Activated naive CD8-positive, alpha-beta T cell treated with anti-CD3 and anti-CD28 coated beads, Interleukin-2, amount 50 U/mL, for 24 hours (primary cell): ENCODE measurements around the gene COX20.
"Not testable (repeated sequence)": the region's sequence is repeated elsewhere in the genome, so short reads cannot be mapped to it uniquely, and the experiment has no call there.

Experiments used
- ATAC-seq: fragments of 150-1000 bp; cut with Tn5 transposase; one replicate; pipeline ENCODE4 v1.10.0; 2021
- DNase-seq: peaks from one replicate; pipeline ENCODE4 v3.0.0; 2021
- H3K27ac Mint-ChIP-seq: one replicate; pipeline ENCODE4 v1.8.0; 2021; ENCODE audit warnings: mild to moderate bottlenecking, mixed read lengths
- H3K27me3 Mint-ChIP-seq: one replicate; pipeline ENCODE4 v1.8.0; 2021; ENCODE audit warnings: mixed read lengths
- H3K36me3 Mint-ChIP-seq: one replicate; pipeline ENCODE4 v1.8.0; 2021; ENCODE audit warnings: low read depth, mixed read lengths
- H3K4me1 Mint-ChIP-seq: one replicate; pipeline ENCODE4 v1.8.0; 2021; ENCODE audit warnings: mixed read lengths
- H3K4me3 Mint-ChIP-seq: one replicate; pipeline ENCODE4 v1.8.0; 2021; ENCODE audit warnings: mild to moderate bottlenecking, moderate library complexity, mixed read lengths
- H3K9me3 Mint-ChIP-seq: one replicate; pipeline ENCODE4 v1.8.0; 2021; ENCODE audit warnings: mixed read lengths

The COX20 gene

DNA sequence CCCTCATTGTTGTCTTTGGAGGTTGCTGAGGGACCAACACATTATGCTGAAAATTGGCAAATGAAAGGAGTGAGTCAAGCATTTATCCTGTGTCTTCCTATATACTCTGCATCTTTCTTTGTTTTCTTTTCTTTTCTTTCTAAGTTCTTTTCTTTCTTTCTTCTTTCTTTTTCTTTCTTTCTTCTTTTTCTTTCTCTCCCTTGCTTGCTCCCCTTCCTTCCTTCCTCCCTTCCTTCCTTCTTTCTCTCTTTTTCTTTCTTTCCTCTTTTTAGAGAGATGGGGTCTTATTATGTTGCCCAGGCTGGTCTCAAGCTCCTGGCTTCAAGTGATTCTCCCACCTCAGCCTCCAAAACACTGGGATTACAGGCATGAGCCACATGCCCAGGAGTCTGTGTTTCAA, 28.3 kb upstream of the COX20 start:
- ATAC-seq (no peak), DNase-seq (no peak)
- H3K27ac Mint-ChIP-seq: no peak overlapping the region
- no peaks in the 10 kb centered on the region for H3K9me3 Mint-ChIP-seq
- H3K27me3 Mint-ChIP-seq: peaks cover 3% of the 10 kb centered on the region
- no peaks in the 10 kb centered on the region for H3K36me3 Mint-ChIP-seq
- H3K4me3 Mint-ChIP-seq: no peak overlapping the region
- H3K4me1 Mint-ChIP-seq: no peaks in the 10 kb centered on the region

DNA sequence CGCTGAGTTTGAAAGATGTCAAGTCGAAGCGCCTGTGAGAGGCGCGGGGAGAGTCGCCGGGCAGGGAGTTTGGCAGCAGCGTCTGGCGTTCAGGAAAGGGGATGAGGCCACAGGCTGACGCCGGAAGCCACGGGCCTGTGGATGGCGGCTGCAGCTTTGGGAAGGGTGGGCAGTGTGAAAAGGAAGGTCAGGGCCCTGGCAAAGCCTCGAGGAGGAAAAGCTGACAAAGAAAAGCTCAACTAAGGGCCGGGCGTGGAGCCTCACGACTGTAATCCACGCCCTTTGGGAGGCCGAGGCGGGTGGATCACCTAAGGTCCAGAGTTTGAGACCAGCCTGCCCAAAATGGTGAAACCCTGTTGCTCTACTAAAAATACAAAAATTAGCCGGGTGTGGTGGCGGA, 25.2 kb upstream of the COX20 start:
- H3K4me1 Mint-ChIP-seq: peaks cover 12% of the 10 kb centered on the region
- ATAC-seq (no peak), DNase-seq (no peak)
- no peak overlapping the region for H3K4me3 Mint-ChIP-seq
- peaks cover 4% of the 10 kb centered on the region for H3K27me3 Mint-ChIP-seq
- no peaks in the 10 kb centered on the region for H3K36me3 Mint-ChIP-seq
- no peaks in the 10 kb centered on the region for H3K9me3 Mint-ChIP-seq
- no peak overlapping the region for H3K27ac Mint-ChIP-seq

DNA sequence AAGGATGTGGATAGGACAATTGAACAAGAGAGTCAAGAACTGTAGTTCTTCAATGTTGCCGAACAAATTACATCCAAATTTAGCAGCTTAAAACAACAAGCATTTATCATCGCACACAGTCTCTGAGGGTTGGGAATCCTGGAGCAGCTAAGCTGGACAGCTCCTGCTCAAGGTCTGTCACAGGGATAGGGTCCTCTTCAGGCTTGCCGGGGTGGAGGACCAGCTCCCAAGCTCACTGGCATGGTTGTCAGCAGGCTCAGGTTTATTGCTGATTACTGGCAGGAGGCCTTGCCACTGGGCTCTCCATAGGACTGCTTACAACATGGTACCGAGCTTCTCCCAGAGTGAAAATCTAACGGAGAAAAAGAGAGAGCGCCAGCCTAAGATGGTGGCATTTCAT, 22.1 kb upstream of the COX20 start:
- Mint-ChIP-seq H3K4me1 (peaks cover 18% of the 10 kb centered on the region), H3K27ac (no peak overlapping the region), H3K27me3 (peaks cover 7% of the 10 kb centered on the region), H3K9me3 (no peaks in the 10 kb centered on the region), H3K4me3 (no peak overlapping the region), H3K36me3 (no peaks in the 10 kb centered on the region)
- ATAC-seq (no peak), DNase-seq (no peak)

GRCh38 chr1:244815600-244816099, 19.8 kb upstream of the COX20 start:
- no peaks in the 10 kb centered on the region for H3K36me3 Mint-ChIP-seq
- H3K4me3 Mint-ChIP-seq: peak overlapping the region; percentile 60
- no peak for ATAC-seq
- peaks cover 18% of the 10 kb centered on the region for H3K4me1 Mint-ChIP-seq
- no peak for DNase-seq
- peak overlapping the region; percentile 36 for H3K27ac Mint-ChIP-seq
- peaks cover 7% of the 10 kb centered on the region for H3K27me3 Mint-ChIP-seq
- no peaks in the 10 kb centered on the region for H3K9me3 Mint-ChIP-seq

DNA sequence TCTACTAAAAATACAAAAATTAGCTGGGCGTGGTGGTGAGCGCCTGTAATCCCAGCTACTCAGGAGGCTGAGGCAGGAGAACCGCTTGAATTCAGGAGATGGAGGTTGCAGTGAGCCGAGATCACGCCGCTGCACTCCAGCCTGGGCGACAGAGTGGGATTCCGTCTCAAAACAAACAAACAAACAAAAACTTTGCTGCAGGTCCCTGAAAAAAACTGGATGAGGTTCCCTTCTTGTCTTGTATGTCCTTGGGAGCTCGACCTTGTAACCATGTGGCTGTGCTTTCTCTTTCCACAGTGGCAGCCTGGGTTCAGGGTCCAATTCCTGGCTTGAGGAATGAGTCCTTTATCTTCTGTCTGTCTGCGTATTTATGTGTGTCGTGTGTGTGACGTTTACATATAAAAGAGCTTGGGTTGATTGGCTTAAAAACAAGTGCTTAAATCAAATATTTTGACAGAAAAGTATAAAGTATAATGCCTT, 18.0 kb upstream of the COX20 start:
- Mint-ChIP-seq H3K27ac (no peak overlapping the region), H3K27me3 (peaks cover 7% of the 10 kb centered on the region), H3K4me1 (peaks cover 18% of the 10 kb centered on the region), H3K36me3 (no peaks in the 10 kb centered on the region), H3K9me3 (no peaks in the 10 kb centered on the region), H3K4me3 (no peak overlapping the region)
- DNase-seq (no peak), ATAC-seq (no peak)

- H3K9me3 Mint-ChIP-seq: no peaks in the 10 kb centered on the region
- ATAC-seq (no peak), DNase-seq (no peak)
- H3K4me1 Mint-ChIP-seq: peaks cover 6% of the 10 kb centered on the region
- no peak overlapping the region for H3K4me3 Mint-ChIP-seq
- H3K27ac Mint-ChIP-seq: no peak overlapping the region
- H3K36me3 Mint-ChIP-seq: no peaks in the 10 kb centered on the region
- H3K27me3 Mint-ChIP-seq: peaks cover 5% of the 10 kb centered on the region
Observed at GRCh38 chr1:244820131-244820530, 15.3 kb upstream of the COX20 start.

DNA sequence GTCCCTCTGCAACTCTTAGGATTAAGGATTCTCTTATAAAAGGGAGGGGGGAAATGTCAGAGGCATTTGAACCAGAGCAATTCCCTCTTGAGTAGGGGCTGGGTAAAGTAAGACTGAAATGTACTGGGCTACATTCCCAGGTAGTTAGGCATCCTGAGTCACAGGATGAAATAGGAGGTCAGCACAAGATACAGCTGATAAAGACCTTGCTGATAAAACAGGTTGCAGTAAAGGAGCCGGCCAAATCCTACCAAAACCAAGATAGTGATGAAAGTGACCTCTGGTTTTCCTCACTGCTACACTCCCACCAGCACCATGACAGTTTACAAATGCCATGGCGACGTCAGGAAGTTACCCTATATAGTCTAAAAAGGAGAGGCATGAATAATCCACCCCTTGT, 14.3 kb upstream of the COX20 start:
- no peaks in the 10 kb centered on the region for H3K9me3 Mint-ChIP-seq
- ATAC-seq (no peak), DNase-seq (no peak)
- no peak overlapping the region for H3K27ac Mint-ChIP-seq
- no peaks in the 10 kb centered on the region for H3K36me3 Mint-ChIP-seq
- no peaks in the 10 kb centered on the region for H3K4me1 Mint-ChIP-seq
- no peak overlapping the region for H3K4me3 Mint-ChIP-seq
- peaks cover 2% of the 10 kb centered on the region for H3K27me3 Mint-ChIP-seq

DNA sequence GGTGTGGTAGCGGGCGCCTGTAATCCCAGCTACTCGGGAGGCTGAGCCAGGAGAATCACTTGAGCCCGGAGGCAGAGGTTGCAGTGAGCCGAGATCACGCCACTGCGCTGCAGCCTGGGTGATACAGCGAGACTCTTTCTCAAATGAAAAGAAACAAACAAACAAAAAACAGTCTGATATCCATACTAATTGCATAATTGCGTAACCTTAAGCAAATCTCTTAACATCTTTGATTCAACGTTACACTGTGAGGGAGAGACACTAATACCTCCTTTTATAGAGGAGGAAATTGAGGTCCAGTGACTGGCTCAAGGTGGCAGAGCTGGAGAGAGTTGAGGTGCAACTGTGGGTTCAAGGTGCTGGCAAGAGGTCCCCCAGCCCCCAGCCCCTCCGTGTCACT, 12.6 kb upstream of the COX20 start:
- DNase-seq (no peak), ATAC-seq (no peak)
- Mint-ChIP-seq H3K4me3 (no peak overlapping the region), H3K9me3 (no peaks in the 10 kb centered on the region), H3K27ac (no peak overlapping the region), H3K36me3 (no peaks in the 10 kb centered on the region), H3K4me1 (no peaks in the 10 kb centered on the region), H3K27me3 (no peaks in the 10 kb centered on the region)

DNA sequence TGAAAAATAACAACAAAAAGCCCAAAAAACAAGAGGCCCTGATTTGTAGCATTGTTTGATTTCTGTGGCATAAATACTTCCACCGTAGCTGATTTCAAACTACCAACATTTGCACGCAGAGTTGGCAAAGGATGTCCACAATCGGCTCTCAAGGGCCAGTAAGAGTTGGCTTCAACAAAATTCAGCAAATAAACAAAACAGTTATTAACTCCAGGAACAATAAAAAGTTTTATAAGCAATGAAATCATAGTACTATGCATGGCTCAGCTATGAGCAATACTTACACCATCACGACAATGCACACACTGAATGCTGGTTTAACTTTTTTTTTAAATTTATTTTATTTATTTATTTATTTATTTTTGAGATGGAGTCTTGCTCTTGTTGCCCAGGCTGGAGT, 8.7 kb upstream of the COX20 start:
- H3K4me1 Mint-ChIP-seq: peaks cover 4% of the 10 kb centered on the region
- H3K4me3 Mint-ChIP-seq: no peak overlapping the region
- DNase-seq: no peak
- no peak for ATAC-seq
- no peaks in the 10 kb centered on the region for H3K9me3 Mint-ChIP-seq
- no peaks in the 10 kb centered on the region for H3K36me3 Mint-ChIP-seq
- H3K27me3 Mint-ChIP-seq: no peaks in the 10 kb centered on the region
- no peak overlapping the region for H3K27ac Mint-ChIP-seq

DNA sequence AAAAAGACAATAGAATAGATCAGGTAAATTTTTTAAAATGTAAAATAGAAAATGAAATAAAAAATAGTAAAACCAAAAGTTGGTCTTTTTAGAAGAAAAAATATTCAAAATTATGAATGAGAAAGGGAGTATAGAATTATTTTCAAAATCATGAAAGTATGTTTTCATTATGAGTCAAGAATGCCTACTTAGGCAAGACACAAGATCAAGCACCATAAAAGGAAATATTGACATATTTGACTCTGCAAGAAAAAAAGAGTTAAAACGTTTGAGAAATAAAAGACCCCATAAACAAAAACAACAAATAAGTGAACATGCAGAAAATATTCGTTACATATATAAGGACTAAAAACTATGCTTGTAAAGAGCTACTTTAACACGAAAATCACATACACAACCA, 4.8 kb upstream of the COX20 start:
- no peak for ATAC-seq
- H3K4me3 Mint-ChIP-seq: no peak overlapping the region
- H3K9me3 Mint-ChIP-seq: no peaks in the 10 kb centered on the region
- no peak for DNase-seq
- no peaks in the 10 kb centered on the region for H3K36me3 Mint-ChIP-seq
- H3K27ac Mint-ChIP-seq: no peak overlapping the region
- no peaks in the 10 kb centered on the region for H3K27me3 Mint-ChIP-seq
- peaks cover 15% of the 10 kb centered on the region for H3K4me1 Mint-ChIP-seq

DNA sequence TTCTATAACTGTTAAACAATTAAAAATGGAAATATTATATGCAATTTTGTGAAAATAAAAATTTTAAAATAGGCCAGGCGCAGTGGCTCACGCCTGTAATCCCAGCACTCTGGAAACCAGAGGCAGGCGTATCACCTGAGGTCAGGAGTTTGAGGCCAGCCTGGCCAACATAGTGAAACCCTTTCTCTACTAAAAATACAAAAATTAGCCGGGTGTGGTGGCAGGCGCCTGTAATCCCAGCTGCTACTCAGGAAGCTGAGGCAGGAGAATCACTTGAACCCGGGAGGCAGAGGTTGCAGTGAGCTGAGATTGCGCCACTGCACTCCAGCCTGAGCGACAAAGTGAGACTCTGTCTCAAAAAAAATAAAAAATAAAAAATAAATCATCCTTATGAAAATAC, 2.2 kb upstream of the COX20 start:
- Mint-ChIP-seq H3K4me1 (peaks cover 34% of the 10 kb centered on the region), H3K36me3 (peaks cover 22% of the 10 kb centered on the region), H3K27ac (peak overlapping the region; percentile 99), H3K4me3 (peak overlapping the region; percentile 92)
- not testable (repeated sequence) for H3K27me3 Mint-ChIP-seq, H3K9me3 Mint-ChIP-seq, ATAC-seq, DNase-seq

DNA sequence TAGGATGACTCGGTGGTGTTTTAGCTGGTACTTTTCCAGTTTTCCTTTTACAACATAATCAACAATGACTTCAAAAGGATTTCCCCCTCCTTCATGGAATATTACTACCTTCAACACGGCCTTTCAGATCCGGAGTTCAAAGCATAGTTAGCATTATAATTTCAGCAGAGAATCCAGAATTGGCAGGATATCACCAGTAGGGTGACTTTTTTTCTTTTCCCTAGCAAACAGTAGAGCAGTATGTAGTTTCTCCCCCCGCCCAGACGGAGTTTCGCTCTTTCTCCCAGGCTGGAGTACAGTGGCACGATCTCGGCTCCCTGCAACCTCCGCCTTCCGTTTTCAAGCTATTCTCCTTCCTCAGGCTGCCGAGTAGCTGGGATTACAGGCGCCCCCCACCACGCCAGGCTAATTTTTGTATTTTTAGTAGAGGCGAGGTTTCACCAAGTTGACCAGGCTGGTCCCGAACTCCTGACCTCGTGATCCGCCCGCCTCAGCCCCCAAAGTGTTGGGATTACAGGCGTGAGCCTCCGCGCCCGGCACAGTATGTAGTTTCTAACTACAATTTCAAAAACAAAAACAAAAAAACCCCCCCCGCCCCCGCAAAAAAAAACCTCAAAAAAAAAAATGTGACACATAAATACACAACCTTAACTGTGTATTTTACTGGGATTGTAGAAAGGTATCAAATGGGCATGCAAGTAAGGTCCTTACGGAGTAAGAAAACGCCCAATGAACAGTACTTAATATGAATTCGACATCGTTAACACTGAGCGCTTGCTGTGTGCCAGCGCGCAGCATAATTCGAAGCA, 1.5 kb upstream of the COX20 start:
- peaks cover 41% of the 10 kb centered on the region for H3K4me1 Mint-ChIP-seq
- no peaks in the 10 kb centered on the region for H3K9me3 Mint-ChIP-seq
- H3K36me3 Mint-ChIP-seq: peaks cover 28% of the 10 kb centered on the region
- H3K27me3 Mint-ChIP-seq: no peaks in the 10 kb centered on the region
- ATAC-seq (no peak), DNase-seq (peak; percentile 59)
- peak overlapping the region; percentile 99 for H3K27ac Mint-ChIP-seq
- peak overlapping the region; percentile 92 for H3K4me3 Mint-ChIP-seq

- peaks cover 49% of the 10 kb centered on the region for H3K4me1 Mint-ChIP-seq
- no peaks in the 10 kb centered on the region for H3K9me3 Mint-ChIP-seq
- H3K27me3 Mint-ChIP-seq: no peaks in the 10 kb centered on the region
- H3K36me3 Mint-ChIP-seq: peaks cover 35% of the 10 kb centered on the region
- ATAC-seq (peak; percentile 81), DNase-seq (peak; percentile 91)
- peak overlapping the region; percentile 99 for H3K27ac Mint-ChIP-seq
- peak overlapping the region; percentile 92 for H3K4me3 Mint-ChIP-seq
Observed at GRCh38 chr1:244834543-244835275, 749 bp upstream of the COX20 start.

DNA sequence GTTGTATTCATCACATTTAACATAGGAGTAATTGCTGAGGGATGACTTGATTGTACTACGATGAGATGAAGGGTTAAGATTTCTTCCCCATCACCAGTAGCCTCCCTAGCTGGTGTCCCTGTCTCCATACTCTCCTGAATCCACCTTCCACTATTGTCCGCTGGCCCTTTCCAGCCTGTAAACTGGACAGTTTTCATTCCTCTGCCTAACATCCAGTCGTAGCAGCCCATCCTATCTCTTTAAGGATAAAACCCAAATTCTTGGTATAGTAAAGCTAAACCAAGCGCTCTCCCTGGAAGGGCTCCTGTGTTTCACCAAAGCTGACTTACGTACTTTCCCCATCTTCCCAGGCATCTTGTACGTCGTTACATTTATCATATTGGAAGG, 670 bp downstream of the COX20 start:
- Mint-ChIP-seq H3K4me3 (peak overlapping the region; percentile 92), H3K36me3 (peaks cover 48% of the 10 kb centered on the region), H3K9me3 (no peaks in the 10 kb centered on the region), H3K27ac (peak overlapping the region; percentile 99), H3K4me1 (peaks cover 60% of the 10 kb centered on the region), H3K27me3 (no peaks in the 10 kb centered on the region)
- ATAC-seq (no peak), DNase-seq (no peak)

DNA sequence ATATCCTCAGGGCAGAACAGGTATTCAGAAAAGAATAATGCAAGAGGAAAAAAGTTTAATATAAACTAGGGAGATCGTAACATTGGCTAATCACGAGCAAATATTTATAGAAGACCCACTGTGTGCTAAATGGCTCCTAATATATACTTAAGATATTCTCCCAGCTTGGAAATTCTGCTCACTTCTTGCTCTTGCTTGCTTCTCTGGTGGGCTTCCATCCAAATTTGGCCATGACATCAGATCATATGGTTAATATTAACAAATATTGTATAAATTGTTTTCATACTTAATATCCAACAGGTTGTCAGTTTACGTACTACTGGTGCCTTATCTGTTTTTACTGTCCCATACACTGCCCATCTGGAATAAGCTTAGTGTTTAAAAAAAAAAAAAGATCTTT, 1.1 kb downstream of the COX20 start:
- no peak for DNase-seq
- Mint-ChIP-seq H3K36me3 (peaks cover 53% of the 10 kb centered on the region), H3K9me3 (no peaks in the 10 kb centered on the region), H3K4me3 (peak overlapping the region; percentile 92), H3K4me1 (peaks cover 64% of the 10 kb centered on the region), H3K27me3 (no peaks in the 10 kb centered on the region), H3K27ac (peak overlapping the region; percentile 99)
- no peak for ATAC-seq
